Measurements from ENCODE around the gene HAUS7.

Gene HAUS7

GRCh38 chrX:153499876-153500275 lies 29.5 kb upstream of the HAUS7 start:
- no peak for DNase-seq (ENCODE audit: low read depth in 2 of 2, low spot score in 1 of 2)

GRCh38 chrX:153499341-153499740 lies 29.0 kb upstream of the HAUS7 start:
- DNase-seq (ENCODE audit: low read depth in 2 of 2, low spot score in 1 of 2), result no peak

- DNase-seq (ENCODE audit: low read depth in 2 of 2, low spot score in 1 of 2), result no peak
Observed at GRCh38 chrX:153498453-153498852, 28.1 kb upstream of the HAUS7 start.

- no peak for DNase-seq (ENCODE audit: low read depth in 2 of 2, low spot score in 1 of 2)
Observed at GRCh38 chrX:153496590-153496959, 26.2 kb upstream of the HAUS7 start.

- no peak for DNase-seq (ENCODE audit: low read depth in 2 of 2, low spot score in 1 of 2)
Observed at GRCh38 chrX:153495903-153496589, 25.7 kb upstream of the HAUS7 start.

GRCh38 chrX:153495362-153495751 lies 25.0 kb upstream of the HAUS7 start:
- no peak for DNase-seq (ENCODE audit: low read depth in 2 of 2, low spot score in 1 of 2)

- no peak for DNase-seq (ENCODE audit: low read depth in 2 of 2, low spot score in 1 of 2)
Observed at GRCh38 chrX:153494541-153495361, 24.4 kb upstream of the HAUS7 start, which contains the start of gene BGN. Gene BGN (plus strand): TSS chrX:153494980. CDS start chrX:153504632, 9,652 bp downstream.

GRCh38 chrX:153494061-153494460 lies 23.7 kb upstream of the HAUS7 start:
- no peak for DNase-seq (ENCODE audit: low read depth in 2 of 2, low spot score in 1 of 2)

- no peak for DNase-seq (ENCODE audit: low read depth in 2 of 2, low spot score in 1 of 2)
Observed at GRCh38 chrX:153493085-153493484, 22.7 kb upstream of the HAUS7 start.

GRCh38 chrX:153492543-153492942 lies 22.2 kb upstream of the HAUS7 start:
- DNase-seq (ENCODE audit: low read depth in 2 of 2, low spot score in 1 of 2), result no peak

- DNase-seq (ENCODE audit: low read depth in 2 of 2, low spot score in 1 of 2), result no peak
Observed at GRCh38 chrX:153491918-153492317, 21.5 kb upstream of the HAUS7 start.

- no peak for DNase-seq (ENCODE audit: low read depth in 2 of 2, low spot score in 1 of 2)
Observed at GRCh38 chrX:153491351-153491914, 21.1 kb upstream of the HAUS7 start.

GRCh38 chrX:153490217-153490930 lies 20.0 kb upstream of the HAUS7 start:
- no peak for DNase-seq (ENCODE audit: low read depth in 2 of 2, low spot score in 1 of 2)

- DNase-seq (ENCODE audit: low read depth in 2 of 2, low spot score in 1 of 2), result no peak
Observed at GRCh38 chrX:153488231-153488914, 18.0 kb upstream of the HAUS7 start.

- DNase-seq (ENCODE audit: low read depth in 2 of 2, low spot score in 1 of 2), result no peak
Observed at GRCh38 chrX:153487590-153488071, 17.3 kb upstream of the HAUS7 start.

GRCh38 chrX:153486171-153486570 lies 15.8 kb upstream of the HAUS7 start:
- DNase-seq (ENCODE audit: low read depth in 2 of 2, low spot score in 1 of 2), result no peak

- no peak for DNase-seq (ENCODE audit: low read depth in 2 of 2, low spot score in 1 of 2)
Observed at GRCh38 chrX:153485396-153486080, 15.2 kb upstream of the HAUS7 start.

GRCh38 chrX:153482376-153483015 lies 12.1 kb upstream of the HAUS7 start:
- no peak for DNase-seq (ENCODE audit: low read depth in 2 of 2, low spot score in 1 of 2)

- no peak for DNase-seq (ENCODE audit: low read depth in 2 of 2, low spot score in 1 of 2)
Observed at GRCh38 chrX:153481043-153481442, 10.7 kb upstream of the HAUS7 start.

- DNase-seq (ENCODE audit: low read depth in 2 of 2, low spot score in 1 of 2), result no peak
Observed at GRCh38 chrX:153478746-153479145, 8.4 kb upstream of the HAUS7 start.

Data from stimulated activated CD8-positive, alpha-beta memory T cell treated with anti-CD3 and anti-CD28 coated beads, Interleukin-4, amount 100 ng/mL, for 4 hours (primary cell).